Prostate gland (tissue), 2 donors: ENCODE measurements around the gene BRF1.
A peak's percentile ranks its signal among the peaks of the same experiment; 100 is the strongest.

ENCODE experiments used
- CTCF ChIP-seq, 4 experiments: fragments of 200-600 bp in 2 of 4; fragments of 450-650 bp in 2 of 4; sonication (generic) in 2 of 4; IDR thresholded peaks; 1 replicate in 3 of 4; 2 replicates in 1 of 4; pipeline ENCODE4 v1.5.1; 2016 to 2019; ENCODE audit warnings: antibody characterized with exemption in 4 of 4, mild to moderate bottlenecking in 2 of 4, moderate library complexity in 2 of 4
- POLR2A ChIP-seq: fragments of 450-650 bp; IDR thresholded peaks from one replicate; pipeline ENCODE4 v1.6.1; 2016; ENCODE audit warnings: antibody characterized with exemption, mild to moderate bottlenecking

GRCh38 chr14:105180592-105181548 is 119.9 kb downstream of the BRF1 start, which contains the start of gene NUDT14:
- TF ChIP-seq CTCF (IDR thresholded peaks at IDR 0.05) (peak in 1 of 4 experiments; percentile 7), POLR2A (no peak)
